HG03175 (cell line): ENCODE measurements around the gene MGLL.

Experiments
- ATAC-seq: cut with Tn5 transposase; IDR thresholded peaks from one replicate; pipeline ENCODE4 v1.9.1; 2021; ENCODE audit warnings: mild to moderate bottlenecking, moderate library complexity; ENCODE audit not compliant: unreplicated experiment

MGLL gene

DNA sequence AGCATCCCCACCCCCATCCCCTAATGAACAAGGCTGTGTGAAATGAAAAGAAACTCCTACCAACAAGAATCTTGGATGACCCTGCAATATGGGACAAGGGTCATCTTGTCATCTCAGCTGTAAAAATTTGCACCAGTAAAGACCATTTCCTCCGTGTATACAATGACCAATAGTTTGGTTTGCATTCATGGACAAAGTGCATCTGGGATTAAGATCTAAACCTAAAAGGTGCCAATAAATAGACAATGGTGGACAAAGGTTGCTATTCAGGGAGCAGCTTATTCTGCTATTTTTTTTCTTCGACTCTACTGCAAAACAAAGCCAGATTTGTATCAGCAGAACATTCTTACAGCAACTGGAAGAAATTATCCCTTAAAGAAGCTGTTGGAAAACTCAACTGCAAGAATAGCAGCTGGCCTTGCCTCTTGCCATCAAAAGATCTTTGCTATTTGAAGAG, 8.0 kb downstream of the MGLL start:
- no peak for ATAC-seq

DNA sequence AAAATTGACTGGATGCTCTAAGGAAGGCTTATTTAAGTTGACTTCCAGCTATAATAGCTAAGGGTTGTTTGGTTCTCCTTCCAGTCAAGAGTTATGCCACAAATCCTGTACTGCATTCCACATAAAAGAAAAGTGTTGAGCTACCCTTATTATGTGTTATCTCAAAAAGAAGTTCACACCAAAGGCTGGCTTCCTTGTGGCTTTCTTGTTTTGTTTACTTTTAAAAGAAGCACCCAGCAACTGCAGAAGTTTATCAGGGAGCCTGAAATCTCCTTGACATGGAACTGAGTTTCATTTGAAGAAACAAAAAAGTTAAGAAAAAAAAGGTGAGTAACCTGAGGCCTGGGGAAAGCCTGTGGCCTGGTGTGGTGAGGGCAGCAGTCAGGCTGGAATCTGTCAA, 10.2 kb downstream of the MGLL start:
- ATAC-seq, result no peak

DNA sequence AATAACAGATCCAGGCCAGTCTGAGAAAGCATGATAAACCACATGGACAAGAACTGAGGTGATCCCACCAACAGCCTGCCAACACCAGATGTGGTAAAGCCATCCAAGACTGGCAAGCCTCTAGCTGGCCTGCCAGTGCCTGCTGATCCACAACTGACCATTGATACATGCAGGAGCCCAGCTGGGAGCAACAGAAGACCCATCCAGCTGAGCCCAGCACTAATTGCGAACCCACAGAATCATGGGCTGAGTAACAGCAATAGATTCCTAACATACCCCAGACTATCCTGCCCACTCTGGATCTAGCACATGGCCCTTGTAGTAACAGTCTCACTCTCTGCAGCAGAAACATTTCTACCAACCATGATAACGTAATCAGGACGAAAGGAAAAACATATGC, 10.6 kb downstream of the MGLL start:
- ATAC-seq, result no peak

DNA sequence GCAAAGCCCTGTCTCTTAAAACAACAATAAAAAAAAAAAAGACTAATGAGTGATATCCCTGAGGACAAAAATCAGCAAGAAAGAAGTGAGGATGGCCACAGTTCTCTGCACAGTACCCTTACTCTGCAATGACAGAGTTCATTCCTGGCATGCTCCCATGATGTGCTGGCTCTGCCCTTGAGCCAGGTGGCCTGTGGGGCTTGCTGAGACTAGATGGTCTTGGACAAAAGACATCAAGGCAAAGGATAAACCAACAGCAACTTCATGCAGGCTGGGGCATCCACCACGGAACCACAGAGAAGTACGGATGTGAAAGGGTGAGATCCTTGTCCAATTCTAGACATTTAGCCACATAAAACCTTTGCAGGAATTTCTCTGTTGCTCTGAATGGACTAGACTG, 12.7 kb downstream of the MGLL start:
- ATAC-seq, result no peak

DNA sequence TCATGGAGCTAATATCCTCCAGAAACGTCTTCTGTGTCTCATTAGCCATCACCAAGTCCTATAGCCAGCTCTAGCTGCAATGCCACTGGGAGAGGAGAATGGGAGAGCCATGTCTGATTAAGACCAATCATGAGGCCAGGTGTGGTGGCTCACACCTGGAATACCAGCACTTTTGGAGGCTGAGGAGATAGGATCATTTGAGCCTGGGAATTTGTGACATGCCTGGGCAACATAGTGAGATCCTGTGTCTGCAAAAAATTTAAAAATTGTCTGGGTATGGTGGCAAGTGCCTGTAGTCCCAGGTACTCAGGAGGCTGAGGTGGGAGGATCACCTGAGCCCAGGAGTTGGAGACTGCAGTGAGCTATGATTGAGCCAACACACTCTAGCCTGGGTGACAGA, 13.1 kb downstream of the MGLL start:
- no peak for ATAC-seq

DNA sequence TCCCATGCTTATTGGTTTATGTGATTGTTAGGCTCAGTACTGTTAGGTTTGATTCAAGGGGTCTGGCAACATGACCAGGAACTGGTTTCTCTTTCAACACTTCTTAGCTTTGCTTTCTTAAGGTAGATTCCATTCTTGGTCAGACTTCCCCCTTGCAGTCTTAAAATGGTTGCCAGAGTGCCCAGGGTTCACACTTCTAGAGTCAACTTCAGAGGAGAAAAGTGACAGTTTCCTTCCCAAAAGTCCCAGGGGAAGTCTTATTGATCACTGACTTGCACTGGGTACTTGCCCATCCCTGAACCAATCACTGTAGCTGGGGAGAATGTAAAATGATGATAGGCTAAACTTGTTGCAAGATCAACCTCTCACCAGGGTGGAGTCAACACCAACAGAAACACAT, 14.1 kb downstream of the MGLL start:
- no peak for ATAC-seq

DNA sequence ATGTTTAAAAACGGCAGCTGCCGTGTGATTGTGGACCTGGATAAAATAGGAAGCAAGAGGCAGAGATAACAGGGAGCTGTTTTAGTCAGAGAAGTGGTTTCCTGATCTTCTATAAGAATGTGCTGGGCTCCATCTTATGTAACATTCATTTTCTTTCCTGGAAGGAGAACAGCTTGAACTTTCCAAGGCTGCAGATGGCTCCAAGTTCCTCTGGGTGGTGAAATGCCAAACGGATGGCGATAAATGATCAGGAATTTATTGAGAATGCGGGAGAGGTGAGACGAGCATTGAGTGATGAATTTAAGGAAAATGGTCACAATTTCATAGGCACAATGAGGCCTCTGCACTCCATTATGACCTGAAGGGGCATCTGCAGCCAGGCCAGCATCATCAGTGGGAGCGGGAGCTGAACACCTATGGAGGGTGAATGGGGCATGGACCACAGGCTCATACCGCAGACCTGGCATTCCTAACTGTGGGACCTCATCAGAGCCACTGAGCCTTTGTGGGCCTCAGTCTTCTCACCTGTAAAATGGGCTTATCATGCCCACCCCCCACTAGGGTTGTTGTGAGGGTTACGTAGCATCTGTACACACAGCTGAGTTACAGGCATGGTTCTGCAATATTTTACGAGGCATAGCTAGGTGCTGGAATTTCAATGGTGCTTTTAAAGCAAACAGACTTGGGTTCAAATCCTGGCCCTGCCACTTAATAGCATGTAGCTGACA, 17.1 kb downstream of the MGLL start:
- ATAC-seq, result no peak

DNA sequence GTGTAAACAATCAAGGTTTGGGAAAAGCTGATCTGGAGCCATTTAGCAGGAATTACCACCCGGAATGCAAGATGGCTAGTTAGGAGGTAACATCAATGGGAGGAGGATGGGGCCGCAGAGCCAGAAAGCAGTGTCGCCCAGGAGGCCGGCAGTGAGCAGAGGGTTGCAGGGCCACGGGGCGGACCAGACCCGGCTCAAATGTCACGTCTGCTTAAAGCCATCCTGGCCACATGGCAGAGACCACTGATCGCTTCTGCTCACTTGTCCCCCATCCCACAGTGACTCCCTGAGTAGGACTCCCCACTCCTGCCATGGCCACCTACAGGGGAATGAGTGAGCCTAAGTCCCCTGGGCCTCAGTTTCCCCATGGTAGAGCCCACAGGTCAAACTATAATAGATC, 18.2 kb downstream of the MGLL start:
- no peak for ATAC-seq

DNA sequence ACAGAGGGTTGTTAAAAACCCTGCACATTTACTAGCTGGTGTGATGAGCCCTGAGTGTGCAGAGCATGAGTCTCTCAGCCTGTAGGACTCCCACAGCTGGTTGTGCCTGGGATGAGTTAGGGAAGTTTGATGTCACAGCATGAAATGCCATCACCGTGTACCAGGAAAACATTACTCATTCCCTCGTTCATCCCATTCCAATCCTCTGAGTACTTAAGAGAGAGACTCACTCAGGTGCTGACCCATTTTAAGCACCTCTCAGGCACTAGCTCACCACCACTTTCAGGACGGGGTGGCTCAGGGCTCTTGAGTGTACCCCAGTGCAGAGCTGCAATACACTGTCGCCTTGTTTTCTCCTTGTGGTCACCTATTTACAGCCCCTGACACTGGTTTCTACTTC, 18.7 kb downstream of the MGLL start:
- no peak for ATAC-seq

DNA sequence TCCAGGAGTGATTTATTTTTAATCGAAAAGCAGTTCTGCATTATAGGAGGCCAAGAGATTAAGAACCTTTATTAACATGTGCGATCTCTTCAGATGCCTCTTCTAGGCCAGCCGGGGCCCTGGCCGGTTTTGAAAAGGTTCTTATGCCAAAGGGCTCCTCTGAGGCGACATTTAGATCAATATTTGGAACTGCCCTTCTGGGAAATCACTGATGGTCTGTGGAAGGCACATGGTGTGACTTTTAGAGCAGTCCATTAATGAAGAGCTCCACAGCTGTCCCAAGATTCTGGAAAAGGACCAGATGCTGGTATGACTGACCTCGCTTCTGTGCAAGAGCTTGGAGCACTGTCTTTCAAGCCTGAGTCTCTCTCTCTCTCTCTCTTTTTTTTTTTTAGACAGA, 19.7 kb downstream of the MGLL start:
- ATAC-seq, result no peak

DNA sequence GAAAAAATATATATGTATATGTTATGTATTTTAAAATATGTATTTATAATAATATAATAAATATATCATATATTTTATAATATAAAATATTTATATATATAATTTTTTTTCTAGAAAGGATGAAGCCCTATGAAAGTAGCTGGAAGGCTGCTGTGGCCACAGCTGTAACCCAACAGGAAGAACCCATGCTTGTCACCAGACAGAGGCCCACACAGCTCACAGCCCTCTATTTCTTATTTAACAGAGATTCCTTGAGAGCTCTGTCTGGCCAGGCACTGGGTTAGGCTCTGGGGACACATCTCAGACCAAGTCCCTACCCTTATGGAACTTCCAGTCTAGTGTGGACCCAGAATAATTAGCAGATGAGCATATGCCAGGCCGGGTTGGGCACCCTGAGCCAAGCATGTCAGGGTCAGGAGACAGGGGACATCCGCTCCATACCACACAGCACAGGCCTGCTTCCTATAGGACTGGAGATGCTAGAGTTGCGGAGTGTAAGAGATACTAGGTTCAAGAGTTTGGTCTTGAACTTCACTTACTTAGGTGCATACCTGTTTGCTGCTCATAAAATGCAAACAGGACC, 20.5 kb downstream of the MGLL start:
- no peak for ATAC-seq

DNA sequence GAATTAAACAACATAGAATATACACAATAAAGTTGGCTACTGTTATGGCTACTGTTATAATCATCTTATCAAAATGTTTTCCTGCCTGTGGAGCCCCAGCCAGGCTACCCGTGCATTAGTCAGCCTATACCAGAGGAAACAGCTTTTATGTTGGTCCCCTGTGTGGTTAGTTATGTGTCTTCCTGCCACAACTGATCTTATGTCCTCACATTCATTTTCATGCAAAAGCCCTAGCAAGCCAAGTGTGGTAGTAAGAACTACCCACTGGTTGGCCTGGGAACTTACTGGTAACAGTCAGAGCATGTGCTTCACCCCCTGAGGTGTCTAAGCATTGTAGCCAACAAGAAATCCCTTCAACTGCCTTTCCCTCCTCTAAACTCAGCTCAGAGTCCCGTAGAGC, 21.8 kb downstream of the MGLL start:
- no peak for ATAC-seq

DNA sequence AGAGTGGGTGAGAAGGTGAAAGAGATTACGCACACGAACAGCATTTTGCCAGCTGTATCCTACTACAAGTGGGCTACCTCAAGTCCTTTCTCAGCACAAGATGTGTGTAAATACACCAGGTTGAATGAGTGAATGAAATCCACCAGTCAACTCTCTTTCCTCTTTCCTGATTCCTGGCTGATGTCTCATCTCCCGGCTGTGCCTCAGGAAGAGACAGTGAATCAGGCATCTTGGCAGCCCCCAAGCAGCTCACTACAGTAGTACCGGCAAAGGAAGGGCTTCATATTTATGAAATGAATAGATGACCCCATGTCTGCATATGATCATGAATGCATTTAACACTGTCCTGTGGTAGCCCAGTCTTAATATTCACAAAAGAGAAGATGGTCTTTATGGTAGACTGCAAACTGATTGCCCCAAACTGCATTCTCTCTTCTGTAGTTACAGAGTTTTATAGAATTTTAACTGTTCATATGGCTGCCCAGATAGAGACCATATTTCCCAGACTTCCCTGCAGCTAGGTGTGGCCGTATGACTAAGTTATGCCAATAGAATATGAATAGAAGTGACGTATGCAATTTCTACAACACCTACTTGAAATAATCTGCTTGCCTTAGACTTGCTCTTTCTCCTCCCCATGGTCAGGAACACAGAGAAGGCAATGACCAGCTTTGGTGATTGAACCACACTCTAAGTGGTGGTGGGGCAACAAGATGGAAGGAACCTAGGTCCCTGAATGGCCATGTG, 22.7 kb downstream of the MGLL start:
- no peak for ATAC-seq

DNA sequence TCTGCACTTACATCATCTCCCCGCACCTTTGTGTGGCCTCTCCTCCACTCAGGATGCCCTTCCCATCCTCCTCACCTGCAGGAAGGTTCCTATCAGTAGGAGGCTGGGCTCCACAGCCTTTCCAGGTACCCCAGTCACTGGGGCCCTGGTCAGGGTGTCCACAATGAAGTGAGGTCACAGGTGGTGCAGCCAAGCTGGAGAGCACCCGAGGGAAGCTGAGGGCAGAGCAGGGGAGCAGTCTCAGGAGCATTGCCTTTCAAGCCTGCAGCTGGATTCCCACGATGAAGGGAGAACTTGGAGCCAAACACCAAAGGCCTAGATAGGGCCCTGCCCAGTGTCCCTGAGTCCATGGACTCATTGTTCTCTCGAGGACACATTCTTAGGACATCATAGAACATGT, 23.6 kb downstream of the MGLL start:
- no peak for ATAC-seq

DNA sequence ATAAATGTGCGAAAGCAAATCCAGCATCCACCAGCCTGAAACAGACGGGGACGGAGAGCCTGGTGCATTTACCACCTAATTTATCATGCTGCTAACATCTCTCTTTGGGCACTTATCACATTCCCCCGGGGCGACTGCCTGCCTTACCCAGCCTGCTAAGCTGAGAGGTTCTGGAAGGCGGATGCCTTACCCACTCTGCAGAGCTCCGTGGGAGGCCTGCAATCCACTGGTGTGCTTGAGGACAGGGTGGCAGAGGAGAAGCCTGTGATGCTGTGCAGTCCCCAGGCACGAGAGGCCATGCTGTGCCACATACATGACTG, 25.5 kb downstream of the MGLL start:
- ATAC-seq, result no peak

DNA sequence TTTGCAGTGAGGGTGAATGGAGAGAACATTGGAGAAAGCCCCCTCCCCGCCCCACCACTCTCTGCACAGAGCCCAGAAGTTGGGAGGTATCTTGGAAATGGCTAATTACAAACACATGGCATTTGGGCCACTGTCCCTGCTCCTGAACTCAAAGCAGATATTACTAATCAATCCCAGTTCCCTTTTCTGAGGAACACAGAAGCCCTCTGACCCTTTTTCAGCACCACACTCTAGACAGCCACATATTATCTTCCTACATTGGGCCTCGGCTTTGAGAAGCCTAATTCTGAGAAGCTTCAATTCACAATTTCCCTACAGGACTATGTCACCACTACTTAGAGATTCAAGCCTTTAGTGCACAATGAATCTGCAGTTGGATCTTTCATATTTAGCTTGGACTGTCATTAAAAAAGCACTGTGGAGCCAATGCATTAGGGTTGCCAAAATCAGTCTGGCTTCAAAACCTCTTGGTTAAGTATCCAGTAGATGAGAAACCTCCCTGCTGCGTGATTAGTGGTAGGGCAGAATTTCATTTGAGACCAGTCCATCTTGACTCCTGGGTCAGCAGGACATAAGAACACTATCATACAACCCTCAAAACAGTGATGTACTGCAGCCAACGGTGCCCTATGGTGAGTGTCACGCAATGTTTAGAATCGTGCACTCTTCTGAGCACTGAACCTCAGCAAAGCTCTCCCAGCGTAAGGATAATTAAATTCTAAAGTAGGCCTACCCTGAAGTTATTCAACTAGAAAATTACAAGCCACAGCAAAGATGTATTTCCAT, 26.1 kb downstream of the MGLL start:
- no peak for ATAC-seq

DNA sequence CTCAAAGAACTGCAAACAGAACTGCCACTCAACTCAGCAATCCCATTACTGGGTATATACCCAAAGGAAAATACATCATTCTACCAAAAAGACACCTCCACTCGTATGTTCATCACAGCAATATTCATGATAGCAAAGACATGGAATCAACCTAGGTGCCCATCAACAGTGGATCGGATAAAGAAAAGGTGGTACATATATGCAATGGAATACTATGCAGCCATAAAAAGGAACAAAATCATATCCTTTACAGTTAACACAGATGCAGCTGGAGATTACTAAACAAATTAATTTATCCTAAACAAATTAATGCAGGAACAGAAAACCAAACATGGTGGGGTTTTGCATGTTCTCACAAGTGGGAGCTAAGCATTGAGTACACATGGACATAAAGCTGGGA, 27.3 kb downstream of the MGLL start:
- ATAC-seq, result no peak

DNA sequence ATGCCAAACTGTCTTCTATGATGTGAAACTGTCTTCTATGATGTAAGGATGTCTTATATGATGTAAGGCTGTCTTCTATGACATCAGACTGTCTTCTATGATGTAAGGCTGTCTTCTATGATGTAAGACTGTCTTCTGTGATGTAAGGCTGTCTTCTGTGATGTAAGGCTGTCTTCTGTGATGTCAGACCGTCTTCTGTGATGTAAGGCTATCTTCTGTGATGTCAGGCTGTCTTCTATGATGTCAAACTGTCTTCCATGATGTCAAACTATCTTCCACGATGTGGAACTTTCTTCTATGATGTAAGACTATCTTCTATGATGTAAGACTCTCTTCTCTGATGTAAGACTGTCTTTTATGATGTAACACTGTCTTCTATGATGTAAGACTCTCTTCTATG, 27.9 kb downstream of the MGLL start:
- ATAC-seq, result no peak

DNA sequence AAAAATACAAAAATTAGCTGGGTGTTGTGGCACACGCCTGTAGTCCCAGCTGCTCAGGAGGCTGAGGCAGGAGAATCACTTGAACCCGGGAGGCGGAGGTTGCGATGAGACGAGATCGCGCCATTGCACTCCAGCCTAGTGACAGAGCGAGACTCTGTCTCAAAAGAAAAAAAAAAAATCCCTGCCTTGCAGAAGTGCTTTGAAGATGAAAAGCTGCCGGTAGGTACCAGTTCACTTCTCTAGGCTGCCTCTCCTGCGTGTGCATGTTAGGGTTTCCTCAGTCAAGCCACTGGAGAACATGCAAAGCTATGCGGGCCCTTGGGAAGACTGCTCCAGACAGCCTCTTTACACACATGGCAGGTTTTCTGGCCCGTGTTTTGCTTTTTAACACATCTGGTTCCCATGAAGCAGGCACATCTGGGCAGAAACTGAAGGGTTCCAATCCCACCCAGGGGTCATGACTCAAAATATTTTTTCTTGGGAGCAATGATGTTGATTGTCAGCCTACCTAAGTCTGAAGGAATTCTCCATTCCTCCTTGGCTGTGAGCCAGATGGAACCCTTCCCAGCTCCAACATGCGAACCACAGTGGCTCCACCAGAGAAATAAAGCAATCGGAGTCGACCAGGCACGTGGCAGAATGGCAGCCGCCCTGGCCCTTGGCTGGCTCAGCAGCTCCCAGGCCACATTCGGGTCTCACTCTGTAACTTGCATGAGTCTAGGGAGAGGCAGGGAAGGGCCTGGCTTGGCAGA, 29.6 kb downstream of the MGLL start:
- ATAC-seq, result no peak

DNA sequence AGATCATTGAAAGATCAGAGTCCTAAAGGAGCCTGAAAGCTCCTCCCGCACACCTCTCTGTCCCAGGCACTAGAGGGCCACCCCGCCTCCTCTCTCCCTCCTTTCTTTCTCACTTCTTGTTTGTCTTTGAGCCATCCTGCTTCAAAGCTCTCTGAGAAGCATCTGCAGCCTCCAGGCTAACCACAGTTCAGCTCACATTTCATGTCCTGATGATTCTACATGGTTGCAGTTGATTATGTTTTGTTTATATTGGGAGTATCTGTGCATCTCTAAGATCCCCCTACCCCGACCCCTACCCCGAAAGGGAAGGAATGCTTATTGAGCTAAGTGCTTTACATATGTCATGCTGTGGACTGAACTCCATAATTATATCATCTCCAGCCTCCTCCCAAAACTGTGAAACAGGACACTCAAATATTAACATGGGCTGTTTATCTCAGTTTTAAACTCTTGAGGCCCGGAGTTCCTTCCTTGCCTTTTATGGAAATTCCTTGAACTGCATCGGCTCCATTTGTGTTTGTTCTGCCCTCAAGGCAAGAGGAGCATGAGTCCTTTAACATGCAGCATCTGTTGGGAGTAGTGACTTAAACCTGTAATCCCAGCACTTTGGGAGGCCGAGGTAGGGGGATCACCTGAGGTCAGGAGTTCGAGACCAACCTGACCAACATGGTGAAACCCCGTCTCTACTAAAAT, 30.9 kb downstream of the MGLL start:
- peak; percentile 65 for ATAC-seq

DNA sequence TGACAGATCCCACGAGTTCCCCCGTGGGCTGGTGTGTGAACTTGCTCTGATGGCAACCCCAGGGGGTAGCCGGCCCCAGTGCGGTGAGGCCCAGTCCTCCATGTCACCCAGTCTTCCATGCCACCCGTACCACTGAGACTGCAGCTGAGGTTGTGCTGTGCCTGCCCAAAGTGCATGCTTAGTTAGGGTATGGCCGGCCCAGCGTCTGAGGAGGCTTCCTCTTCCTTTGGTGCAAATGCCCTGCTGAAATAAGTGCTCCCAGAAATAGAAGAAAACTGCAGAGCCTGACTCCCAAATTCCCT, 31.5 kb downstream of the MGLL start:
- peak; percentile 20 for ATAC-seq
